ENCODE measurements around the gene KCNQ4.

Gene KCNQ4

GRCh38 chr1:40884055-40884795 lies 100.6 kb downstream of the KCNQ4 start:
- no peak for TF ChIP-seq POLR2A (IDR thresholded peaks at IDR 0.05; ENCODE audit: low read length)
- no peak for TF ChIP-seq GATA1 (IDR thresholded peaks at IDR 0.05; ENCODE audit: low read depth, low read length)
- DNase-seq = peak in 1 of 2 experiments; percentile 21

GRCh38 chr1:40886318-40887011 lies 102.9 kb downstream of the KCNQ4 start:
- TF ChIP-seq GATA1 (IDR thresholded peaks at IDR 0.05; ENCODE audit: low read depth, low read length) (no peak), POLR2A (IDR thresholded peaks at IDR 0.05; ENCODE audit: low read length) (no peak)
- no peak for DNase-seq

GRCh38 chr1:40887012-40887378 lies 103.4 kb downstream of the KCNQ4 start:
- no peak for DNase-seq
- TF ChIP-seq POLR2A (IDR thresholded peaks at IDR 0.05; ENCODE audit: low read length) (no peak), GATA1 (IDR thresholded peaks at IDR 0.05; ENCODE audit: low read depth, low read length) (no peak)

GRCh38 chr1:40887652-40888051 lies 104.1 kb downstream of the KCNQ4 start:
- TF ChIP-seq POLR2A (IDR thresholded peaks at IDR 0.05; ENCODE audit: low read length) = no peak
- TF ChIP-seq GATA1 (IDR thresholded peaks at IDR 0.05; ENCODE audit: low read depth, low read length) = no peak
- no peak for DNase-seq
